ENCODE results near the gene ZNF584.
"Not testable (repeated sequence)": the region's sequence is repeated elsewhere in the genome, so short reads cannot be mapped to it uniquely, and the experiment has no call there.

ZNF584 gene

GRCh38 chr19:58400916-58401839 is 7.3 kb upstream of the ZNF584 start:
- DNase-seq (ENCODE audit: low read depth), result peak; percentile 97
- peak overlapping the region; percentile 74 for H3K4me3 ChIP-seq (ENCODE audit: low read depth, low read length)

GRCh38 chr19:58401840-58402421 is 6.5 kb upstream of the ZNF584 start:
- peak overlapping the region; percentile 74 for H3K4me3 ChIP-seq (ENCODE audit: low read depth, low read length)
- no peak for DNase-seq (ENCODE audit: low read depth)

- H3K4me3 ChIP-seq (ENCODE audit: low read depth, low read length); DNase-seq (ENCODE audit: low read depth): not testable (repeated sequence)
These were observed 4.5 kb upstream of the ZNF584 start for GRCh38 chr19:58403920-58404478.

GRCh38 chr19:58406818-58407657 is 1.4 kb upstream of the ZNF584 start:
- peak overlapping the region; percentile 93 for H3K4me3 ChIP-seq (ENCODE audit: low read depth, low read length)
- no peak for DNase-seq (ENCODE audit: low read depth)

- H3K4me3 ChIP-seq (ENCODE audit: low read depth, low read length), result peak overlapping the region; percentile 93
These were observed 744 bp upstream of the ZNF584 start for GRCh38 chr19:58407658-58408151.

GRCh38 chr19:58409010-58409790 is 751 bp downstream of the ZNF584 start:
- DNase-seq (ENCODE audit: low read depth), result no peak
- H3K4me3 ChIP-seq (ENCODE audit: low read depth, low read length), result peak overlapping the region; percentile 93

More at GRCh38 chr19:58407658-58408151, 744 bp upstream of the ZNF584 start:
- DNase-seq (ENCODE audit: low read depth), result no peak

- DNase-seq (ENCODE audit: low read depth), result no peak
- no peak overlapping the region for H3K4me3 ChIP-seq (ENCODE audit: low read depth, low read length)
These were observed 8.2 kb downstream of the ZNF584 start for GRCh38 chr19:58416604-58417003.

GRCh38 chr19:58417071-58417470 is 8.6 kb downstream of the ZNF584 start:
- DNase-seq (ENCODE audit: low read depth), result no peak

GRCh38 chr19:58428617-58429016 is 20.2 kb downstream of the ZNF584 start:
- no peak overlapping the region for H3K4me3 ChIP-seq (ENCODE audit: low read depth, low read length)
- no peak for DNase-seq (ENCODE audit: low read depth)

More at GRCh38 chr19:58417071-58417470, 8.6 kb downstream of the ZNF584 start:
- no peak overlapping the region for H3K4me3 ChIP-seq (ENCODE audit: low read depth, low read length)

GRCh38 chr19:58429745-58430144 is 21.3 kb downstream of the ZNF584 start:
- no peak for DNase-seq (ENCODE audit: low read depth)
- H3K4me3 ChIP-seq (ENCODE audit: low read depth, low read length), result no peak overlapping the region

GRCh38 chr19:58434217-58434616 is 25.8 kb downstream of the ZNF584 start:
- H3K4me3 ChIP-seq (ENCODE audit: low read depth, low read length), result no peak overlapping the region
- no peak for DNase-seq (ENCODE audit: low read depth)

GRCh38 chr19:58439576-58440554 is 31.4 kb downstream of the ZNF584 start, which contains the start of gene ZNF132:
Gene ZNF132 (minus strand): TSS chr19:58440153. CDS start chr19:58439821, 332 bp downstream.
- H3K4me3 ChIP-seq (ENCODE audit: low read depth, low read length), result peak within 1 kb of the TSS; percentile 95
- peak; percentile 99 for DNase-seq (ENCODE audit: low read depth)

- DNase-seq (ENCODE audit: low read depth), result no peak
- peak overlapping the region; percentile 95 for H3K4me3 ChIP-seq (ENCODE audit: low read depth, low read length)
These were observed 32.1 kb downstream of the ZNF584 start for GRCh38 chr19:58440556-58440955.

- not testable (repeated sequence) for H3K4me3 ChIP-seq (ENCODE audit: low read depth, low read length)
These were observed 34.5 kb downstream of the ZNF584 start for GRCh38 chr19:58442986-58443385.

GRCh38 chr19:58448860-58449259 is 40.4 kb downstream of the ZNF584 start:
- H3K4me3 ChIP-seq (ENCODE audit: low read depth, low read length); DNase-seq (ENCODE audit: low read depth): not testable (repeated sequence)

More at GRCh38 chr19:58442986-58443385, 34.5 kb downstream of the ZNF584 start:
- not testable (repeated sequence) for DNase-seq (ENCODE audit: low read depth)

- DNase-seq (ENCODE audit: low read depth); H3K4me3 ChIP-seq (ENCODE audit: low read depth, low read length): not testable (repeated sequence)
These were observed 41.5 kb downstream of the ZNF584 start for GRCh38 chr19:58449980-58450379.

GRCh38 chr19:58450856-58451357 is 42.5 kb downstream of the ZNF584 start:
- DNase-seq (ENCODE audit: low read depth), result no peak

More at GRCh38 chr19:58450856-58451357, 42.5 kb downstream of the ZNF584 start:
- H3K4me3 ChIP-seq (ENCODE audit: low read depth, low read length), result peak overlapping the region; percentile 78

All from skeletal muscle cell (primary cell).